OCI-LY3 (cell line): ENCODE measurements around the gene ADAMTS14.

Experiments used
- CTCF ChIP-seq: fragments of 200-600, 300-600 bp; sonication (generic); IDR thresholded peaks from 2 replicates; pipeline ENCODE4 v1.5.1; 2014; ENCODE audit warnings: antibody characterized with exemption, low read length, low read depth
- EZH2phosphoT487 ChIP-seq: fragments of 200-600 bp; shearing (Covaris generic); IDR thresholded peaks from 2 replicates; pipeline ENCODE4 v1.6.1; 2018; ENCODE audit warnings: antibody characterized with exemption, mixed run types, low read depth

GRCh38 chr10:70761727-70762350, 89.5 kb downstream of the ADAMTS14 start:
- TF ChIP-seq CTCF (no peak), EZH2phosphoT487 (no peak)
